Measurements from ENCODE around the gene SNRNP48.

DNA sequence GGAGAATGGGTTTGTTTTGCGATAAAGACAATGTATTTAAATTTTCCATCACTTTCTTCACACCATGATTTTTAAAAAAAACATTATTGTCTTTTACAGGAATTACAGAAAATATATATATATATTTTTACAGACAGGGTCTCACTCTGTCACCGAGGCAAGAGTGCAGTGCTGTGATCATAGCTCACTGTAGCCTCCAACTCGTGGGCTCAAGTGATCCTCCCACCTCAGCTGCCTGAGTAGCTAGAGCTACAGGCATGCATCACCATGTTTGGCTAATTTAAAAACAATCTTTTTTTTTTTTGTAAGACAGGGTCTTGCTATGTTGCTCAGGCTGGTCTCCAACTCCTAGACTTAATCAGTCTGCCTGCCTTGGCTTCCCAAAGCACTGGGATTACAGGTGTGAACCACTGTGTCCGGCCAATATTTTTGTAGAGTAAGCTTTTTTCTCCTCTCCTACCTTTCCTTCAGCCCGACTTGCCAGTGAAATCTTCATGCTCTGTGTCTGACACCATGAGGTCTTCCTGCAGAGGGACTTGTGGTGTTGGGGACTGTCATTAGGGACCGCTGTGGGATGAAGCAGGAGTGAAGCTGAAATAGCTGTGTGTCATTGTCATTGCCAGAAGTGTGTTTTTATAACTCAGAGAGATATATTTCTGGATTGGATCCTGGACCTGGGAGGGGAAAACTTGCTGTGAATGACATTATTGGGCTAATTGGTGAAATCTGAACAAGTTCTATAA is 35.3 kb upstream of the SNRNP48 start:
- TF ChIP-seq, protein P1, sequence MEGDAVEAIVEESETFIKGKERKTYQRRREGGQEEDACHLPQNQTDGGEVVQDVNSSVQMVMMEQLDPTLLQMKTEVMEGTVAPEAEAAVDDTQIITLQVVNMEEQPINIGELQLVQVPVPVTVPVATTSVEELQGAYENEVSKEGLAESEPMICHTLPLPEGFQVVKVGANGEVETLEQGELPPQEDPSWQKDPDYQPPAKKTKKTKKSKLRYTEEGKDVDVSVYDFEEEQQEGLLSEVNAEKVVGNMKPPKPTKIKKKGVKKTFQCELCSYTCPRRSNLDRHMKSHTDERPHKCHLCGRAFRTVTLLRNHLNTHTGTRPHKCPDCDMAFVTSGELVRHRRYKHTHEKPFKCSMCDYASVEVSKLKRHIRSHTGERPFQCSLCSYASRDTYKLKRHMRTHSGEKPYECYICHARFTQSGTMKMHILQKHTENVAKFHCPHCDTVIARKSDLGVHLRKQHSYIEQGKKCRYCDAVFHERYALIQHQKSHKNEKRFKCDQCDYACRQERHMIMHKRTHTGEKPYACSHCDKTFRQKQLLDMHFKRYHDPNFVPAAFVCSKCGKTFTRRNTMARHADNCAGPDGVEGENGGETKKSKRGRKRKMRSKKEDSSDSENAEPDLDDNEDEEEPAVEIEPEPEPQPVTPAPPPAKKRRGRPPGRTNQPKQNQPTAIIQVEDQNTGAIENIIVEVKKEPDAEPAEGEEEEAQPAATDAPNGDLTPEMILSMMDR (IDR thresholded peaks at IDR 0.05; ENCODE audit: low read depth, low read length) = no peak
- TF ChIP-seq EZH2phosphoT487 (IDR thresholded peaks at IDR 0.05; ENCODE audit: low read depth) = no peak

Data from OCI-LY3 (cell line).